Skeletal muscle satellite cell (primary cell): ENCODE measurements around the gene NDUFB4.

Source experiments
- H3K27me3 ChIP-seq: 2 replicates; pipeline ENCODE4 v1.7.0; 2013; ENCODE audit warnings: low read length; ENCODE audit not compliant: control insufficient read depth, insufficient read depth
- H3K36me3 ChIP-seq: 2 replicates; pipeline ENCODE4 v1.7.0; 2013; ENCODE audit warnings: mild to moderate bottlenecking, control low read depth, low read length; ENCODE audit not compliant: insufficient read depth
- H3K4me1 ChIP-seq: 2 replicates; pipeline ENCODE4 v1.7.0; 2013; ENCODE audit warnings: low read length; ENCODE audit not compliant: control insufficient read depth, insufficient read depth
- H3K4me2 ChIP-seq: 2 replicates; pipeline ENCODE4 v1.7.0; 2013; ENCODE audit warnings: mild to moderate bottlenecking, low read length
- H3K4me3 ChIP-seq: 2 replicates; pipeline ENCODE4 v1.7.0; 2013; ENCODE audit warnings: low read length
- H3K9ac ChIP-seq: 2 replicates; pipeline ENCODE4 v1.7.0; 2013; ENCODE audit warnings: mild to moderate bottlenecking, low read depth, low read length, moderate library complexity
- H3K9me3 ChIP-seq: replicated peaks from 2 replicates; pipeline ENCODE4 v1.7.0; 2013; ENCODE audit warnings: mild to moderate bottlenecking, control low read depth, low read length

NDUFB4 gene

DNA sequence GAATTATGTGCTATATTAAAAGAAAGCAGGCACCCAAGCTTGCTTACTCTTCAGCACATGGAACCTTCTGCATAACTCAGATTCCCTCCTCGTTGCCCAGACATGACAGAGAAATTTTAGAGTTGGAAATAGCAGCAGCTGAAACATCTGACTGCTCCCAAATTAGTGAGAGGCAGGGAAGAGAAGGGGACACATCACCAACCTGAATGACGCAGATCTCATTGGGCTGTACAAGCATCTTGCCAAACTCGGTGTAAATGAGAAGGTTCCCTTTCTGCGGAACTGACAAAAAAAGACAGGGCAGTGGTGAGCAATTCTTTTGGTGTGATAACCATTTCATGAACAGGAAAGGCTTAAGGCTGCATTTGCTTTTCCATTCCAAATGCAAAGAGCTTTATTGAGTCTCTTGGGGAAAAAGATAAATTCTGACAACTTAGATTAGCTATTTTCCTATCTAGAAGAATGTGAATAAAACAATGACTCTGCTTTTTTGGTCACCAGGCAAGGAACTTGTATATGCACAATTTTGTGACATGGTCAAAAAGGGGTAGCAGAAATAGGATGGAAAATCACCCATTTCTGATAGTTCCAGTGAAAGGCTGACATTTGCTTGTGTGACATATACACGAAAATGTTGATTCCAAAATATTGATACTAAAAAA lies 50.8 kb downstream of the NDUFB4 start:
- H3K4me2 ChIP-seq = no peak overlapping the region
- H3K27me3 ChIP-seq = no peaks in the 10 kb centered on the region
- no peak overlapping the region for H3K4me3 ChIP-seq
- H3K4me1 ChIP-seq = peaks cover 6% of the 10 kb centered on the region
- no peaks in the 10 kb centered on the region for H3K9me3 ChIP-seq
- no peaks in the 10 kb centered on the region for H3K36me3 ChIP-seq
- H3K9ac ChIP-seq = no peak overlapping the region

GRCh38 chr3:120648290-120648689 lies 52.2 kb downstream of the NDUFB4 start:
- H3K4me1 ChIP-seq = peaks cover 3% of the 10 kb centered on the region
- no peaks in the 10 kb centered on the region for H3K36me3 ChIP-seq
- no peak overlapping the region for H3K9ac ChIP-seq
- peaks cover 1% of the 10 kb centered on the region for H3K27me3 ChIP-seq
- H3K4me2 ChIP-seq = no peak overlapping the region
- H3K4me3 ChIP-seq = no peak overlapping the region
- H3K9me3 ChIP-seq = no peaks in the 10 kb centered on the region

GRCh38 chr3:120649830-120650233 lies 53.7 kb downstream of the NDUFB4 start:
- Histone ChIP-seq H3K27me3 (peaks cover 7% of the 10 kb centered on the region), H3K36me3 (no peaks in the 10 kb centered on the region)

DNA sequence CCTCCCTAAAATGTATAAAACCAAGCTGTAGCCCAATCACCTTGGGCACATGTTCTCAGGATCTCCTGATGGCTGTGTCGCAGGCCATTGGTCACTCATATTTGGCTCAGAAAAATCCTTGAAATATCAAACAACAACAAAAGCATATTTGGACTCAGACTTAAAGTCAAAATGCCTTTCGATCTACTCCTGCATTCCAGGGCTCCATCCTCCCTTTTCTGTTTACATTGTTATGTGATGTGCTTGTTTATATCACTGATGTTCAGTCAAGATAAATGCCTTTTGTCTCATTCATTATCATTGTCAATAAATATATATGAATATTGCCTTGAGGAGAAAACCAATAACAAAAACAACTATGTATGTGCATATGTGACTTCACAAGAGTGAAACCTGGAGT lies 54.2 kb downstream of the NDUFB4 start:
- no peaks in the 10 kb centered on the region for H3K36me3 ChIP-seq
- no peak overlapping the region for H3K9ac ChIP-seq
- peaks cover under 1% of the 10 kb centered on the region for H3K4me1 ChIP-seq
- H3K27me3 ChIP-seq = peaks cover 7% of the 10 kb centered on the region
- H3K4me3 ChIP-seq = no peak overlapping the region
- H3K4me2 ChIP-seq = no peak overlapping the region
- H3K9me3 ChIP-seq = no peaks in the 10 kb centered on the region

More at GRCh38 chr3:120649830-120650233, 53.7 kb downstream of the NDUFB4 start:
- peaks cover 3% of the 10 kb centered on the region for H3K4me1 ChIP-seq
- no peak overlapping the region for H3K9ac ChIP-seq
- no peak overlapping the region for H3K4me2 ChIP-seq
- H3K4me3 ChIP-seq = no peak overlapping the region
- H3K9me3 ChIP-seq = no peaks in the 10 kb centered on the region
